ENCODE results near the gene SH3PXD2B.
A peak's percentile ranks its signal among the peaks of the same experiment; 100 is the strongest.
"Not testable (repeated sequence)": the region's sequence is repeated elsewhere in the genome, so short reads cannot be mapped to it uniquely, and the experiment has no call there.

The SH3PXD2B gene

DNA sequence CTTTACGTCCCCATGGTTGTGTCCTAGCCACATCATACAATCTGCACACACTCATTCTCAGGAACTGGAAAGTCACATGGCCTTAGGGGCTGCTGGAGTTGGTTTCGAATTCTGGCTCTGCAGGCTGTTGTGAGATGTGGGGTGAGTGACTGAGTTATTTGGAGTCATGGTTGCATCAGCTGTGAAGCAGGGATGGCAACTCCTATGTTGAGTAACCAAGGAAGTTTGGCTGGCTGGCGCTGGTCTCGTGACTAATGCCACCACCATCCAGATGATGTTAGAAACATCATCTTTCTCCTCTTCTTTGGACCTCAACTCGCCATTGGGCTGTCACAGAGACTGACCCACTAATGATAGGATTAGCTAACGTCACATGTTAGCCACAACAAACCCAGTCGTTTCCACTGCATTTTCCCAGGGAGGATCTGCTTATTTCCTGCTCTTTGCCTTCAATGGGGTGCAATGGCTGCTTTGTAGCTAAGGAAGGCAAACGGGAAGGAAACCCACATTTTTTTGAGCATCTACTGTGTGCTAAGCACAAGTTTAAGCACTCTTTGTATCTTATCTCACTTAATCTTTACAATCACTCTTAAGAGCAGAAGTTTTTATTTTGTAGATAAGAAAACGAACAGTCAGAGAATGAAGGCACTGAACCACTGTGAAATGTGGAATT, 92.6 kb downstream of the SH3PXD2B start:
- no peak overlapping the region for H3K4me3 Mint-ChIP-seq
- peaks cover 12% of the 10 kb centered on the region for H3K27me3 Mint-ChIP-seq (ENCODE audit: low read depth)
- H3K9me3 Mint-ChIP-seq = no peaks in the 10 kb centered on the region
- peaks cover 81% of the 10 kb centered on the region for H3K36me3 Mint-ChIP-seq (ENCODE audit: low read depth)
- TF ChIP-seq, protein P1, sequence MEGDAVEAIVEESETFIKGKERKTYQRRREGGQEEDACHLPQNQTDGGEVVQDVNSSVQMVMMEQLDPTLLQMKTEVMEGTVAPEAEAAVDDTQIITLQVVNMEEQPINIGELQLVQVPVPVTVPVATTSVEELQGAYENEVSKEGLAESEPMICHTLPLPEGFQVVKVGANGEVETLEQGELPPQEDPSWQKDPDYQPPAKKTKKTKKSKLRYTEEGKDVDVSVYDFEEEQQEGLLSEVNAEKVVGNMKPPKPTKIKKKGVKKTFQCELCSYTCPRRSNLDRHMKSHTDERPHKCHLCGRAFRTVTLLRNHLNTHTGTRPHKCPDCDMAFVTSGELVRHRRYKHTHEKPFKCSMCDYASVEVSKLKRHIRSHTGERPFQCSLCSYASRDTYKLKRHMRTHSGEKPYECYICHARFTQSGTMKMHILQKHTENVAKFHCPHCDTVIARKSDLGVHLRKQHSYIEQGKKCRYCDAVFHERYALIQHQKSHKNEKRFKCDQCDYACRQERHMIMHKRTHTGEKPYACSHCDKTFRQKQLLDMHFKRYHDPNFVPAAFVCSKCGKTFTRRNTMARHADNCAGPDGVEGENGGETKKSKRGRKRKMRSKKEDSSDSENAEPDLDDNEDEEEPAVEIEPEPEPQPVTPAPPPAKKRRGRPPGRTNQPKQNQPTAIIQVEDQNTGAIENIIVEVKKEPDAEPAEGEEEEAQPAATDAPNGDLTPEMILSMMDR (IDR thresholded peaks at IDR 0.05; ENCODE audit: unreplicated experiment in 3 of 3) = no peak
- no peak overlapping the region for H3K27ac Mint-ChIP-seq
- peaks cover 9% of the 10 kb centered on the region for H3K4me1 Mint-ChIP-seq

GRCh38 chr5:172358345-172358744, 96.0 kb downstream of the SH3PXD2B start:
- Mint-ChIP-seq H3K4me3 (no peak overlapping the region), H3K27ac (no peak overlapping the region), H3K27me3 (ENCODE audit: low read depth) (peaks cover 18% of the 10 kb centered on the region), H3K4me1 (peaks cover 31% of the 10 kb centered on the region), H3K36me3 (ENCODE audit: low read depth) (peaks cover 80% of the 10 kb centered on the region), H3K9me3 (no peaks in the 10 kb centered on the region)
- TF ChIP-seq, protein P1 (IDR thresholded peaks at IDR 0.05; ENCODE audit: unreplicated experiment in 3 of 3) = no peak

DNA sequence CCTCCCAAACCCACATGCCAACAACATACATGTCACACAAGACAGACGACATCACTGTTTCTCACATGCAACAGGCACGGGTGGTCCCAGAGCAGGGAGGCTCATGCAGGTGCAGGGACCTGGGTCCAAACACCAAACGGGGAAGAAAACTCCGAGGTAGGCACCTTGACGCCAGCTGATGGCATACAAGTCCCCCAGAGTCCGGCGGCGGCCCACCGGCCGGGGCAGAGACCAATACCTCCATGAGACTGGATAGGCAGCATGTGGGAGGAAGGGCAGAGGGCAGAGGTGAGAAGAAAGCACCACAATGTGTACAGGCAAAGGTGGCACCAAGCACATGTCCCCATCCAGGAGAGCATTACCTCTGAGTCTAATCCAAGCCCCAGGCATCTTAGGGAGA, 97.8 kb downstream of the SH3PXD2B start:
- peaks cover 18% of the 10 kb centered on the region for H3K27me3 Mint-ChIP-seq (ENCODE audit: low read depth)
- TF ChIP-seq, protein P1 (IDR thresholded peaks at IDR 0.05; ENCODE audit: unreplicated experiment in 3 of 3) = no peak
- no peak overlapping the region for H3K27ac Mint-ChIP-seq
- no peaks in the 10 kb centered on the region for H3K9me3 Mint-ChIP-seq
- H3K36me3 Mint-ChIP-seq (ENCODE audit: low read depth) = peaks cover 78% of the 10 kb centered on the region
- peaks cover 31% of the 10 kb centered on the region for H3K4me1 Mint-ChIP-seq
- no peak overlapping the region for H3K4me3 Mint-ChIP-seq

DNA sequence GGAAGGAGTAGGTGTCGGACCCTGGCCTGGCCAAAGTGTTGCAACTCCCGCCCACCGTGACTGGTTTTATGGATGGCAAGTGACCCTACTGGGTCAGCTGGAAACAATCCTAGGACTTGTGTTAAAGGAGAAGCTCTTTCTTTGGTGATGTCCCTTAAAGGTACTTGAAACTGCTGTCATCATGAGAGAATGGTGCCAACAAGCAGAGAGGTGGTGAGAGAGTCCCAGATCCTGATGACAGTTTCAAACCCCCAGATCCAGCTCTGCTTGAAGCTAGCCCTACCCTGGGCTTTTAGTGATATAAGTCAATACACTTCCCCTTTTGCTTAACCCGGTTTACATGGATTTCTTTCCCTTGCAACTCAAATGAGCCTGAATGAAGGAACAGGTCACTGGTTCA, 98.3 kb downstream of the SH3PXD2B start:
- Mint-ChIP-seq H3K4me3 (no peak overlapping the region), H3K4me1 (peaks cover 31% of the 10 kb centered on the region), H3K36me3 (ENCODE audit: low read depth) (peaks cover 78% of the 10 kb centered on the region), H3K27me3 (ENCODE audit: low read depth) (peaks cover 18% of the 10 kb centered on the region), H3K9me3 (no peaks in the 10 kb centered on the region), H3K27ac (peak overlapping the region in 1 of 3 experiments; percentile 37)
- TF ChIP-seq, protein P1 (IDR thresholded peaks at IDR 0.05; ENCODE audit: unreplicated experiment in 3 of 3) = no peak

- Mint-ChIP-seq H3K4me1 (peaks cover 31% of the 10 kb centered on the region), H3K9me3 (no peaks in the 10 kb centered on the region), H3K36me3 (ENCODE audit: low read depth) (peaks cover 73% of the 10 kb centered on the region), H3K27ac (peak overlapping the region in 2 of 3 experiments; percentile 10 to 16), H3K4me3 (no peak overlapping the region), H3K27me3 (ENCODE audit: low read depth) (peaks cover 18% of the 10 kb centered on the region)
- TF ChIP-seq, protein P1 (IDR thresholded peaks at IDR 0.05; ENCODE audit: unreplicated experiment in 3 of 3) = no peak
Observed at GRCh38 chr5:172353846-172354245, 100.5 kb downstream of the SH3PXD2B start.

DNA sequence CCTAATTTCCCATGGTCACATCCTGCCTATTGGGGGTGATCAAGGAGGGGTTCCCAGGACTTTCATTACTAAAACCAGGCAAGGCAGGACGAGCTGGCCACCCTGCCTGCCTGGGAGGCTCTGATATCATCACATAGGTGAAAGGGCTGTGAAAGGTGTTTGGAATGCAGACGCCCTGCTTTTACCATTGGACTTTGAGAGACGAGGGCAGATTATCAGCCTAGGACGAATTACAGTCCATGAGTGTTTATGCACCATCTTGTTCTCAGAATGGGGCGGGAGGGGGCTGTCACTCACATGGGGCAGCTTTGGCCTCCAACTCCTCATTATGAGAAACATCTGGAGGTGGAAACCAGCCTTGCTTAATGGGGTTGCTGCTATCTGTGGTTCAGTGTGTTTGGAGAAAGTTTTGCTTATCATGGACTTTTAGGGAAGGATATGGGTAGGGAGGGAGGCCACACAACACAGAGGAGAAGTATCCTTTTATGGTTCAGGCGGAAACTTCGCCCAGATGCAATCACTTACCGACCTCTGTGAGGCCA, 101.0 kb downstream of the SH3PXD2B start:
- Mint-ChIP-seq H3K27me3 (ENCODE audit: low read depth) (peaks cover 21% of the 10 kb centered on the region), H3K4me3 (no peak overlapping the region), H3K36me3 (ENCODE audit: low read depth) (peaks cover 72% of the 10 kb centered on the region), H3K9me3 (no peaks in the 10 kb centered on the region), H3K4me1 (peaks cover 31% of the 10 kb centered on the region), H3K27ac (peak overlapping the region in 1 of 3 experiments; percentile 28)
- TF ChIP-seq, protein P1 (IDR thresholded peaks at IDR 0.05; ENCODE audit: unreplicated experiment in 3 of 3) = no peak

DNA sequence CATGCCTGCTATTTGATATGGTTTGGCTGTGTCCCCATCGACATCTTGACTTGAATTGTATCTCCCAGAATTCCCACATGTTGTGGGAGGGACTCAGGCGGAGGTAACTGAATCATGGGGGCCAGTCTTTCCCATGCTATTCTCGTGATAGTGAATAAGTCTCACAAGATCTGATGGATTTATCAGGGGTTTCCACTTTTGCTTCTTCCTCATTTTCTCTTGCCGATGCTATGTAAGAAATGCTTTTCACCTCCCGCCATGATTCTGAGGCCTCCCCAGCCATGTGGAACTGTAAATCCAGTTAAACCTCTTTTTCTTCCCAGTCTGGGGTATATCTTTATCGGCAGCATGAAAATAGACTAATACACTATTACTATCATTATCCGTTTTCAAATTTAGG, 101.8 kb downstream of the SH3PXD2B start:
- peaks cover 16% of the 10 kb centered on the region for H3K27me3 Mint-ChIP-seq (ENCODE audit: low read depth)
- H3K36me3 Mint-ChIP-seq (ENCODE audit: low read depth) = peaks cover 72% of the 10 kb centered on the region
- peaks cover 25% of the 10 kb centered on the region for H3K4me1 Mint-ChIP-seq
- H3K27ac Mint-ChIP-seq, H3K4me3 Mint-ChIP-seq, H3K9me3 Mint-ChIP-seq: not testable (repeated sequence)

Data from nephron (organoid).